NCI-H446 treated with DMSO at 0.1 percent for 48 hours (cell line): ENCODE measurements around the gene EIF2D.
A peak's percentile ranks its signal among the peaks of the same experiment; 100 is the strongest.
"Not testable (repeated sequence)": the region's sequence is repeated elsewhere in the genome, so short reads cannot be mapped to it uniquely, and the experiment has no call there.

Experiments
- DNase-seq: peaks from one replicate; lab custom pipeline; 2025; lab: John Stamatoyannopoulos, UW

EIF2D gene

GRCh38 chr1:206586501-206587445 lies 25.5 kb downstream of the EIF2D start:
- no peak for DNase-seq

- DNase-seq = no peak
Measured at GRCh38 chr1:206584683-206585082, 27.6 kb downstream of the EIF2D start.

DNA sequence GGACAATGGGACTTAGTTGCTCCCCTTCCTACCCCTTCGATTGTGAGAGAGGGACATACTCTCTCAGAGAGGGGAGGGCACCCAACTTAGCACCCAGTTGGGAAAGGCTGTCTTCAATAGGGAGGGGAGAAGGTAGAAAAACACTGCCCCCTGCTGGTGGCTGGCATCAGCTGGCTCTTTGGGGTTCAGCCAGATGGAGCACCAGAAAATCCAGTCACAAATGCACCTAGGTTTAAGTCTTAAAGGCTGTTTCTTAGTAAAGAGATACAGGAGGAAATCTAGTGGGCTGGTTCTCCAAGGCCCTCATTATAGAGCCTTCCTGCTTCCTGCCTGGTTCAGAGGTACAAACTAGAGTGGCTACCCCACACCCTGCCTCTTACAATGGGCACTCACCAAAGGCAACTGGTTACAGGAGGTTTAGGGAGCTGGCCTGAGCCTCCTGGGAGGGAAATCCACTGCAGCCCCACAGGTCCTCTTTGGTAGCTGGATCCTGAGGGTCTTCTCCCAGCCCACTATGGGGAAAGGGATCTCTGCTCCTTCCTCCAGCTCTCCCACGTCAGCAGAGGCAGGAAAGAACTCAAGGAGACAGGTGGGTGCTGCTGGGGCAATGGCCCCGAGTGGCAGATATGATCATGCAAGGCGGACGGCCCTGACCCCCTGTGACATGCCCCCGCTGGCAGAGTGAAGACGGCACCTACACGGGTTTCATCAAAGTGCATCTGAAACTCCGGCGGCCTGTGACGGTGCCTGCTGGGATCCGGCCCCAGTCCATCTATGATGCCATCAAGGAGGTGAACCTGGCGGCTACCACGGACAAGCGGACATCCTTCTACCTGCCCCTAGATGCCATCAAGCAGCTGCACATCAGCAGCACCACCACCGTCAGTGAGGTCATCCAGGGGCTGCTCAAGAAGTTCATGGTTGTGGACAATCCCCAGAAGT lies 28.3 kb downstream of the EIF2D start:
- DNase-seq = peak; percentile 9

DNA sequence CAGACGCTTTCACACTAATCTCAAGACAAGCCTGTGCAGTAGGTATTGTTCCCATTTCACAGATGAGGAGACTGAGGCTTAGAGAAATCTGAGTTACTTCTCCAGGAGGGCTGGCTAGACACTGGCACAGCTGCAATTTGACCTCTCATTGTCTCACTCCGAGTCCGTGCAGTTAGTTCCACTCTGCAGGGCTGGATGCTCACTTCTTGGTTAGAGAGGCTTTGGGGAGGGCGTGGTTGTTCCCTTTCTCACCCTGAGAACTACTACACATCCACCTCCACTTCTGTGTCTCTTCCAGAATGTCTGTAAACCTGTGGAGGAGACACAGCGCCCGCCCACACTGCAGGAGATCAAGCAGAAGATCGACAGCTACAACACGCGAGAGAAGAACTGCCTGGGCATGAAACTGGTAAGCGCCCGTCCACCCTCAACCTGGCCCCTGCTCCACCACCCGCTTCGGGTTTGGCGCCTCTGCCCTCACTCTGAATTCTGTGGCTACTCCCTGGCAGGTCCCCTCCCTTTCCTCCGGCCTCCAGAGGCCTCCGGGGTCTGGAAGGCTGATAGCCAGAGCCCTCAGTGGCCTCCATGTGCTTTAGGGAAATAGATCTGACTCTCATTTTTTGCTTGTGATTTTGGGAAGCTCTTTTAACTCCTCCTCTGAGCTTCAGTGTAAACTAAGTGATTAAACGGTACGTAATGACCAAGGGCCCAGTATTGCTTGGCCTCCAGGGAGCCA lies 29.1 kb downstream of the EIF2D start:
- no peak for DNase-seq

DNA sequence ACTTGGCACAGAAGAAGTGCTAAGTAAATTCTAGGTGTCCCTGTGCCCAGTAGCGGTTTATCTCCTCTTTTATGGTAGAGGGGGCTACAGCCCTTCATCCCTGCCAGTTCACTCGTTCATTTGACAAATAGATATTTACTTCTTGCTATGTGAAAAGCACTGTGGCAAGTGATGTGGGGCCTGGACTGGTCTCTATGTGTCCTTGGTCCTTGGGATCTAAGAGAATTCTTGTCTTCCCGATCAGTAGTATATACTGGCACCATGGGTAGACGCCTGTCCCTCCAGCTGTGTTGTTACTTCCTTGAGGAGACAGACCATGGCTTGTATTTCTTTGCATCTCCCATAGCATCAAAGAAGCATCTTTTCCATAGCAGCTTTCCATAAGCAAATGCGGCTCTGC lies 29.7 kb downstream of the EIF2D start:
- no peak for DNase-seq

DNA sequence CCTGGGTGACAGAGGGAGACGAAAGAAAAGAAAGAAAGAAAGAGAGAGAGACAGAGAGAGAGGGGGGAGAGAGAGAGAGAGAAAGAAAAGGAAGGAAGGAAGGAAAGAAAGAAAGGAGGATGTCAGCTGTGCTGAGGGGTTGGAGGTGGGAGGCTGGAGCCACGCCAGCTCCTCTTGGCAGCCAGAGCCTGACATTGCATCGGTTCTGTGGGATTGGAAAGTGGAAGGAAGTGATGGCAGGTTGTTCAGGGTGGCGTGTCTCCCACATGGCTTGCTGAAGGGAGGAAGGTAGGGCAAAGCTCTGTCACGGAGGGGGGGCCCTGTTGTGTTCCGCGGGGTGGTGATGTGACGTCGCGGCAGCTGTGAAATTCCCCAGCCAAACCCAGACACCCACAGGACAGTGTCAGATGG lies 30.7 kb downstream of the EIF2D start:
- no peak for DNase-seq

DNA sequence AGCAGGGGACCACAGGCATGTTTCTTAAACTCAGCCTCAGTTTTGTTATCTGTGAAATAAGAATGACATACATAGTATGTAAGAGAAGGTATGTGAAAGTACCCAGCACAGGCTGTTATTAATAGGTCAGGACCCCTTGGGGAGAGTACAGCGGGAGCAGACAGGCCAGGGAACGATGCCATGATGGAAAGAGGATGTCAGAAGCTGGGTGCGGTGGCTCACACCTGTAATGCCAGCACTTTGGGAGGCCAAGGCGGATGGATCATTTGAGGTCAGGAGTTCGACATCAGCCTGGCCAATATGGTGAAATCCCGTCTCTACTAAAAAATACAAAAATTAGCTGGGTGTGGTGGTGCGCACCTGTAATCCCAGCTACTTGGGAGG lies 31.2 kb downstream of the EIF2D start:
- not testable (repeated sequence) for DNase-seq

DNA sequence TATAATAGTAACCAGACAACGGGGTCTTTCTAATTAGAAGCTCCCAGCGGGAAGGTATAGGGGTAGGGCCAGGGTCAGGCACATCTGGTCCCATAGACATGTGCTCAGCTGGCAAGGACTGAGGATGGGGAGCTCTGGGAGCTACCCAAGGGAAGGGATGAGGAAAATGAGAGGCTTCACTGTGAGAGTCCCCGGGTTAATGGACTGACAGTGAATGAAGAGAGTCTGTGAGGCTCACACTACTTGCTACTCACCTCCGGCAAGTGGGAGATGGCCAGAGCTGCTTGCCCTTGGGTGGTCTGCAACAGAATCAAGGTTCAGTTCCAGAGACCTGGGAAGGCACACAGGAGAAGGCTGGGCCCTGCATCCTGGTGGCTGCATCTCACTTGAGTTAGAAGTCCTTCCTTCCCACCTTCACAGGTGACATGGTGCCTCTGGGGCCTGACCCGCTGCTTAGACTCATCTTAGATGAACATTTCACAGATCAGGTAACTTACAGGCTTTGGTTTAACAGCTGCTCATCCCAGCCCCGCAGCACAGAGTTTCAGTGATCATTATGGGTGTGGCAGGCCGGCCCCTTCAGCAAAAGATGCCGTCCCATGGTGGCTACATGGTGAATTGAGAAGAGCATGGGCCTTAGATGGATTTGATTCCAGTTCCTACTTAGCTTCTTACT lies 31.7 kb downstream of the EIF2D start:
- DNase-seq = no peak

DNA sequence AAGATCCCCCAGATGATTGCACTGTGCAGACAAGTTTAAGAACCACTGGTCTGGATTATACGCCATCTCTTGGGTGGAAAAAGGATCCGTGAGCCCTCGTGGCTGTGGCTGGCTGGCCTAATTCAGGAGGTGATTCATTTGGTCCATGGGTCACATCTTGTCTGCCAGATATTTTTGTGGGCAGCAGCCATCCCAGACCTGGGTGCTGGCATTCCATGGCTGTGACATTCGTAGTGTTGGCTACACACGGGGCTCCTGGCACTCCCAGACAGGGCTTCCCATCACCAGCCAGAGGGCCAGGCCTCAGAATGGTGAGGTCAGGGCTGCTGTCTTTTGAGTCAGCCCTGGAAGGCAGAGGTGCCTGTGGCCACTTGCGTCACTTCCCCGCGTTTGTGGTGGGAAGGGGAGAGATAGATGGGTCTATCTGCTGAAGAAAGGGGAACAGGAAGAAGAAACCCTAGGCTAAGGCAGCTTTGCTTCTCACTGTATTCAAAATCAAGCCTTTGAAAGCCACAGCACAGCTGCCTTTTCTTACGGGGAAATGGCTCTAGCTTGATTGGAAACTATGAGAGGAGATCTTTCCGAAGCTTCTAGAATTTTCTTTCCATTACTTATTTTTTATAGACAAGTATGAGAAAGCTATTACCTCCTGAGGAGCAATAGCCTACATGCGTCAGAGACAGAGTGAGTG lies 32.4 kb downstream of the EIF2D start:
- no peak for DNase-seq

DNA sequence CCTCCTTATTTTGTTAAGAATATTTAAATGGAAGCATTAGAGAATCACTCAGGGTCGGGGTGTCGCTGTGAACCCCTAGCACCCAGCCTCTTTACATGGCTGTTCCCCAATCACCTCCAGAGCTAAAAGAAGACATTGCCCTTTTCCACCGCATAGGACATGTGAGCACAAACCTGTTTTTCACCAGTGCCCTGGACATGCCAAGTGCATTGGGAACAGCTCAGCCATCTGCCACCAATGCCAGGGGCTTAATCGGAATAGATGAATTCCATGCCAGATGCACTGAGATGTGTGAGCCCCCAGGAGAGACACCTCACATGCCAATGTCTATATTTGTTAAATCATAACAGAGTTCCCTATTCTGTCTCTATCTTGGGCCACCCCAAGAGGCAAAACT lies 33.3 kb downstream of the EIF2D start:
- no peak for DNase-seq

DNA sequence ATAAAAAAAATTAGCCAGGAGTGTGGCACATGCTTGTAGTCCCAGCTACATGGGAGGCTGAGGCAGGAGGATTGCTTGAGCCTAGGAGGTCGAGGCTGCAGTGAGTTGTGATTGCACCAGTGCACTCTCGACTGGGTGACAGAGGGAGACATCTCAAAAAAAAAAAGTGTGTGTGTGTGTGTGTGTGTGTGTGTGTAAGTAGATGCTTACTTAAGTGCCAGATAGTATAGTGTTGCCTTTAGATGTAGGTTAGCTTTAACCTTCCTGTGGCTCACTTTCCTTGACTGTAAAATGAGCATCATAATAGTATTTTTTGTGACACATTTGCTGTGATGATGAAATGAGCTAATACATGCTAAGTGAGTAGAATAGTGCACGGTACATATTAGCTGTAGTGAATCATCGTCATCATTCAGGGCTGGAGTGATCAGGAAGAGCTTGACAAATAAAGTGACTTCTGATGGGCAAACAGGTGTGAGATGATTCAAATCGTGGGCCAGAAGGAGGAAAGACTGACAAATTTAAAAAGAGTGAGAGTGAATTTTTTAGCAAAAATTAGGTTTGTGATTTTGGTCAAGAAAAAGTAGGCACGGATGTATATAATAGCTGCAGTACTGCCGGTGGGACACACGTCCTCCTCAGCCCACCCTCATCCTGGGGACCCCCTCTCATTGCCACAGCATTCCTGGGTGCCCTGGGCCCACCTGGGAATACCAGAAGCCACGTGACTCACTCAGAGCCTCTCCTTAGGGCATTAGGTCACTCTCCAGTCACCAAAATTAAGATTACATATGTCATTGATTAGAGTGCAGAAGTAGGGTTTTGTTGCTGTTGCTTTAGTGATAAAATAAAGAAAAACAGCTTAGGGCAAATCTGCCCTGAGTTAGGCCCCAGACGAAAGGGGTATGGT lies 33.9 kb downstream of the EIF2D start:
- no peak for DNase-seq

- DNase-seq = no peak
Measured at GRCh38 chr1:206577626-206578025, 34.6 kb downstream of the EIF2D start.

GRCh38 chr1:206575894-206576737 lies 36.1 kb downstream of the EIF2D start:
- no peak for DNase-seq

GRCh38 chr1:206575165-206575893 lies 36.9 kb downstream of the EIF2D start:
- peak; percentile 38 for DNase-seq

- no peak for DNase-seq
Measured at GRCh38 chr1:206573762-206574161, 38.5 kb downstream of the EIF2D start.

DNA sequence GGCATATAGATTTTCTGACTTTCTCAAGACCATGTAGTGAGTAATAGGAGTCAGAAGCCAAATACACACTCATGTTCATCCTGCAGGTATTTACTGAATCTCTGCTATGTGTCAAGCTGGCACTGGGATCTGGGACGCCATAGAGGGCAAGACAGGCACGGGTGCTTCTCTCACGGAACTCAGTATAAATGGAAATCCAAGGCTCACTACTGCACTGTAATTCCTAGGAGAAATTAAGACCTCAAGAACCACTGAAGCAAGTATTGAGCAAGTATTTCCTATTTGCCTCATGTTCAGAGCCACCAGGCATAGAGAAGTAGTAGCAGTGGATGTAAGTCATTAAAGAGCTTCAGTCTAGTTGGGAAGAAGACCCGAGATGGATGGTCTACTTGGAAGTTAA lies 38.9 kb downstream of the EIF2D start:
- no peak for DNase-seq

DNA sequence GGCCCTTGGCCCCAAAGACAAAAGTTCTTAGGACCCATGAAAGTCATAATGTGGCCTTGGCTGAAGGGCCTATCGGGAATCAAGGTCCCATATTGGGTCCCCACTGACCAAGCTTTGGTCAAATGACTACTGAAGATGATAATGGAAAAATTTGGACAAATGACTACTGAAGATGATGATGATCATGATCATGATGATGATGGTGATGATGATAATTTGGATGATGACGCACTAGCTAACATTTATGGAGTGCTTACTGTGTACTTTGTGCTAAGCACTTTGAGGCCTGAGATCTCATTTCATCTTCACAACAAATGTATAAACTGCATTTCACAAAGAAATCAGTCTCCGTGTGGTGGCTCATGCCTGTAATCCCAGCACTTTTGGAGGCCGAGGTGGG lies 39.4 kb downstream of the EIF2D start:
- no peak for DNase-seq

- no peak for DNase-seq
Measured at GRCh38 chr1:206570529-206570928, 41.7 kb downstream of the EIF2D start.
